Endothelial cell of umbilical vein (primary cell): ENCODE results near the gene NBEA. TPM values are rescaled to one million over a fixed set of nuclear protein-coding genes. Genes with fewer than 3 reads are reported as not detected.

ENCODE experiments used
- BruUV-seq: library from RNA; stranded (reverse); fragments of 400-500 nt; replicated peaks from 2 replicates; lab custom pipeline; 2021; lab: Mats Ljungman, UMichigan
- CTCF ChIA-PET: fragments of 300-600, 350-600 bp; sonication (Branson Sonifier 250); formaldehyde crosslinking; loops from one replicate; lab custom pipeline; 2021; ENCODE audit warnings: antibody characterized with exemption, inconsistent platforms; lab: Charles Lee
- POLR2A ChIA-PET: fragments of 300-600, 350-600 bp; sonication (Branson Sonifier 250); formaldehyde crosslinking; loops from one replicate; lab custom pipeline; 2021; ENCODE audit warnings: antibody characterized with exemption, inconsistent platforms; lab: Charles Lee
- DNase-seq: peaks from one replicate; pipeline ENCODE4 v3.0.0-alpha.2; 2011; ENCODE audit warnings: low read depth, low spot score
- FAIRE-seq: peaks from 2 replicates; lab custom pipeline; 2011; peaks lifted over from hg19 to GRCh38; lab: Jason Lieb, UNC
- H2AFZ ChIP-seq: 2 replicates; pipeline ENCODE4 v1.6.0; 2012; ENCODE audit warnings: low read depth, low read length, control low read depth, inconsistent platforms
- H3K27ac ChIP-seq: 2 replicates; pipeline ENCODE4 v1.5.1; 2011; ENCODE audit warnings: low read depth, mild to moderate bottlenecking, control low read depth, low read length, moderate library complexity; ENCODE audit not compliant: insufficient read depth
- H3K27me3 ChIP-seq, 2 experiments: 2 replicates each; pipeline versions ENCODE4 v1.6.0 to v1.6.1; 2011; ENCODE audit warnings: low read length in 2 of 2, mixed read lengths in 1 of 2; ENCODE audit not compliant: control insufficient read depth in 2 of 2, insufficient read depth in 2 of 2
- H3K36me3 ChIP-seq, 2 experiments: 2 replicates in 1 of 2; 3 replicates in 1 of 2; pipeline ENCODE4 v1.5.1; 2011; ENCODE audit warnings: low read length in 2 of 2, mild to moderate bottlenecking in 1 of 2, moderate library complexity in 1 of 2; ENCODE audit not compliant: control insufficient read depth in 2 of 2, insufficient read depth in 2 of 2; ENCODE audit errors: extremely low read depth in 1 of 2
- H3K4me1 ChIP-seq: 3 replicates; pipeline ENCODE4 v1.5.1; 2011; ENCODE audit warnings: mild to moderate bottlenecking, low read length; ENCODE audit not compliant: control insufficient read depth, insufficient read depth; ENCODE audit errors: extremely low read depth
- H3K4me2 ChIP-seq: 2 replicates; pipeline ENCODE4 v1.6.1; 2011; ENCODE audit warnings: low read length, control low read depth, mixed read lengths; ENCODE audit not compliant: insufficient read depth
- H3K4me3 ChIP-seq, 3 experiments: fragments of 200-600 bp in 1 of 3; sonication (generic), shearing (Covaris generic) in 1 of 3; replicated peaks in 1 of 3; 2 replicates each; pipeline ENCODE4 v1.5.1; 2011 to 2016; ENCODE audit warnings: control low read depth in 3 of 3, low read length in 3 of 3, mild to moderate bottlenecking in 2 of 3, inconsistent platforms in 1 of 3, low read depth in 1 of 3, moderate library complexity in 1 of 3; ENCODE audit not compliant: insufficient read depth in 1 of 3
- H3K79me2 ChIP-seq: 2 replicates; pipeline ENCODE4 v1.6.0; 2012; ENCODE audit warnings: low read length, inconsistent platforms; ENCODE audit not compliant: control insufficient read depth, insufficient read depth
- H3K9ac ChIP-seq: replicated peaks from 2 replicates; pipeline ENCODE3; 2011; ENCODE audit warnings: low read length, control low read depth; ENCODE audit not compliant: insufficient read depth; ENCODE audit errors: extremely low read depth
- H3K9me1 ChIP-seq: replicated peaks from 3 replicates; pipeline ENCODE4 v1.6.0; 2011; ENCODE audit warnings: mild to moderate bottlenecking, low read length; ENCODE audit not compliant: control insufficient read depth, insufficient read depth; ENCODE audit errors: extremely low read depth
- H3K9me3 ChIP-seq: replicated peaks from 2 replicates; pipeline ENCODE4 v1.5.1; 2012; ENCODE audit warnings: low read length, inconsistent platforms; ENCODE audit not compliant: control insufficient read depth, insufficient read depth
- H4K20me1 ChIP-seq: replicated peaks from 2 replicates; pipeline ENCODE3; 2011; ENCODE audit warnings: mild to moderate bottlenecking, low read length; ENCODE audit not compliant: control insufficient read depth, insufficient read depth; ENCODE audit errors: extremely low read depth
- CTCF ChIP-seq, 2 donors: IDR thresholded peaks; 1 replicate in 1 of 2; 2 replicates in 1 of 2; pipeline ENCODE4 v1.5.1; 2011; ENCODE audit warnings: low read length in 2 of 2, mild to moderate bottlenecking in 2 of 2, moderate library complexity in 2 of 2, control low read depth in 1 of 2, inconsistent platforms in 1 of 2, low read depth in 1 of 2; ENCODE audit not compliant: insufficient read depth in 1 of 2; ENCODE audit errors: extremely low read depth in 1 of 2
- EZH2 ChIP-seq: IDR thresholded peaks from 2 replicates; pipeline ENCODE4 v1.6.1; 2012; ENCODE audit warnings: borderline replicate concordance, low read depth, mild to moderate bottlenecking, moderate library complexity, low read length, inconsistent platforms; ENCODE audit not compliant: severe bottlenecking
- FOS ChIP-seq: IDR thresholded peaks from 2 replicates; pipeline ENCODE4 v1.6.1; 2011; ENCODE audit warnings: mild to moderate bottlenecking, low read length, moderate library complexity, borderline replicate concordance; ENCODE audit not compliant: insufficient read depth
- GATA2 ChIP-seq: IDR thresholded peaks from 2 replicates; pipeline ENCODE4 v1.7.0; 2011; ENCODE audit warnings: low read depth, mild to moderate bottlenecking, moderate library complexity, mixed read lengths, low read length; ENCODE audit not compliant: insufficient read length, insufficient read depth
- JUN ChIP-seq: IDR thresholded peaks from 2 replicates; pipeline ENCODE4 v1.6.1; 2011; ENCODE audit warnings: borderline replicate concordance, low read depth; ENCODE audit not compliant: insufficient read length, insufficient read depth
- MYC ChIP-seq: IDR thresholded peaks from one replicate; pipeline ENCODE4 v1.6.1; 2011; ENCODE audit warnings: mild to moderate bottlenecking, low read depth, low read length
- POLR2A ChIP-seq: IDR thresholded peaks from 2 replicates; pipeline ENCODE4 v1.6.1; 2012; ENCODE audit warnings: low read depth, mild to moderate bottlenecking, control low read depth, low read length
- POLR2AphosphoS5 ChIP-seq: IDR thresholded peaks from 2 replicates; pipeline ENCODE4 v1.6.1; 2012; ENCODE audit warnings: low read depth, mild to moderate bottlenecking, control low read depth, low read length, moderate library complexity; ENCODE audit not compliant: insufficient read depth
- dilution Hi-C: fragments of 300-500 bp; cut with MboI; formaldehyde crosslinking; loops from one replicate; pipeline ENCODE4 v1.15.0; 2019; ENCODE audit warnings: low sequenced_read_pairs; ENCODE audit not compliant: extremely low pct_ligation_motif_present
- intact Hi-C: fragments of 100-400 bp; cut with micrococcal nuclease; formaldehyde crosslinking; loops from one replicate; pipeline ENCODE4 v1.10.0; 2022
- polyA plus RNA-seq, 4 experiments: library from polyadenylated mRNA; depleted of rRNA in 3 of 4; stranded (reverse) in 3 of 4; unstranded in 1 of 4; fragments of >200 nt; gene quantifications; 2 replicates each; pipeline versions ENCODE4 v1.2.1 to v1.2.3, GENCODE V29; 2011 to 2012; ENCODE audit warnings: missing spikeins in 1 of 4
- total RNA-seq: library from RNA; stranded (reverse); gene quantifications from 2 replicates; pipeline ENCODE4 v1.2.3, GENCODE V29; 2021
- TF ChIP-seq, protein P1 (sequence below): IDR thresholded peaks from 2 replicates; pipeline ENCODE4 v1.6.1; 2011; ENCODE audit not compliant: insufficient read depth, insufficient read length

Gene NBEA
- total and polyA plus RNA-seq, 2 donors (not counting 3 experiments of a cell fraction or from before 2014, with no cell fraction given), result 3.0 to 4.8 TPM

DNA sequence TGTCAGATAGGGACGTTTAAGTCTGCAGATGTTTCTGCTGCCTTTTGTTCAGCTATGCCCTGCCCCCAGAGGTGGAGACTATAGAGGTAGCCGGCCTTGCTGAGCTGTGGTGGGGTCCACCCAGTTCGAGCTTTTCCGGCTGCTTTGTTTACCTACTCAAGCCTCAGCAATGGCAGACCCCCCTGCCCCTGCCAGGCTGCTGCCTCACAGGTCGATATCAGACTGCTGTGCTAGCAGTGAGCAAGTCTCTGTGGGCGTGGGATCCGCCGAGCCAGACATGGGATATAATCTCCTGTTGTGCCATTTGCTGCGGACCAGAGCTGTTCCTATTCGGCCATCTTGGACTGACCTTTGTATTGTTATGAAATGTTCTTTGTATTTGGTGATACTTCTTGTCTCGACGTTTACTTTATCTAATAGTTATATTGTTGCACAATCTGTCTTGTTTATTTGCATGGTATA lies 46.3 kb downstream of the NBEA start:
- Histone ChIP-seq H3K9me3 (no peaks in the 10 kb centered on the region), H3K4me1 (no peaks in the 10 kb centered on the region), H3K9ac (no peak overlapping the region), H3K4me2 (no peak overlapping the region), H4K20me1 (no peaks in the 10 kb centered on the region), H3K79me2 (no peaks in the 10 kb centered on the region), H2AFZ (no peak overlapping the region), H3K9me1 (no peaks in the 10 kb centered on the region), H3K4me3 (no peak overlapping the region), H3K36me3 (no peaks in the 10 kb centered on the region), H3K27me3 (no peaks in the 10 kb centered on the region), H3K27ac (no peak overlapping the region)
- TF ChIP-seq GATA2, result no peak
- no peak for TF ChIP-seq POLR2AphosphoS5
- TF ChIP-seq JUN, result no peak
- TF ChIP-seq FOS, result no peak
- TF ChIP-seq, protein P1, sequence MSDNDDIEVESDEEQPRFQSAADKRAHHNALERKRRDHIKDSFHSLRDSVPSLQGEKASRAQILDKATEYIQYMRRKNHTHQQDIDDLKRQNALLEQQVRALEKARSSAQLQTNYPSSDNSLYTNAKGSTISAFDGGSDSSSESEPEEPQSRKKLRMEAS, result no peak
- no peak for TF ChIP-seq POLR2A
- no peak for TF ChIP-seq EZH2
- TF ChIP-seq MYC, result no peak
- no peak for TF ChIP-seq CTCF (IDR thresholded peaks at IDR 0.05; ENCODE audit: extremely low read depth in 1 of 2, insufficient read depth in 1 of 2, low read depth in 1 of 2, low read length in 2 of 2)
- BruUV-seq, result no TSS peak
- no peak for FAIRE-seq
- POLR2A ChIA-PET, result no interaction called here
- dilution Hi-C loops (no loop called here), intact Hi-C loops (no loop called here)
- DNase-seq, result no peak
- CTCF ChIA-PET, result interaction anchor here (1.1 to 1.5 kb wide), 2 partner anchors 9 to 39 kb away, joined by 3 read pairs; no protein-coding TSS in a partner anchor
